Naive B cell (primary cell): ENCODE measurements around the gene TNIK. TPM values are rescaled to one million over a fixed set of nuclear protein-coding genes. Genes with fewer than 3 reads are reported as not detected.

Experiments
- ATAC-seq, 2 donors: fragments of 150-1000 bp; cut with Tn5 transposase; 2 replicates each; pipeline ENCODE4 v1.10.0; 2021; ENCODE audit warnings: low read depth in 2 of 2, mild to moderate bottlenecking in 2 of 2, moderate library complexity in 2 of 2
- DNase-seq: peaks from one replicate; pipeline ENCODE4 v3.0.0; 2022
- H3K27ac Mint-ChIP-seq, 6 donors: one replicate each; pipeline ENCODE4 v1.8.0; 2020 to 2022; ENCODE audit warnings: mild to moderate bottlenecking in 6 of 6, mixed read lengths in 6 of 6, moderate library complexity in 5 of 6, inconsistent platforms in 2 of 6
- H3K27me3 Mint-ChIP-seq, 3 donors: one replicate each; pipeline ENCODE4 v1.8.0; 2021 to 2022; ENCODE audit warnings: mixed read lengths in 3 of 3, mild to moderate bottlenecking in 1 of 3
- H3K36me3 Mint-ChIP-seq, 2 donors: one replicate each; pipeline ENCODE4 v1.8.0; 2020 to 2022; ENCODE audit warnings: mixed read lengths in 2 of 2, inconsistent platforms in 1 of 2, mild to moderate bottlenecking in 1 of 2
- H3K4me1 Mint-ChIP-seq, 3 donors: one replicate each; pipeline ENCODE4 v1.8.0; 2020 to 2022; ENCODE audit warnings: mixed read lengths in 3 of 3, inconsistent platforms in 1 of 3, mild to moderate bottlenecking in 1 of 3, moderate library complexity in 1 of 3
- H3K4me3 Mint-ChIP-seq, 8 donors: one replicate each; pipeline ENCODE4 v1.8.0; 2020 to 2022; ENCODE audit warnings: mild to moderate bottlenecking in 8 of 8, mixed read lengths in 8 of 8, moderate library complexity in 8 of 8, inconsistent platforms in 2 of 8
- H3K9me3 Mint-ChIP-seq, 7 donors: one replicate each; pipeline ENCODE4 v1.8.0; 2020 to 2022; ENCODE audit warnings: mixed read lengths in 7 of 7, mild to moderate bottlenecking in 5 of 7, inconsistent platforms in 2 of 7, moderate library complexity in 1 of 7
- polyA plus RNA-seq, 6 donors: library from polyadenylated mRNA; unstranded; fragments of 300-500 nt; fragmentation: Illumina TruSeq; gene quantifications; one replicate each; pipeline ENCODE4 v1.2.3, GENCODE V29; 2021; ENCODE audit warnings: low read depth in 6 of 6

Gene TNIK
- polyA plus RNA-seq, 6 donors from 2014 or later = 0.58 to 1.8 (median 1.1) TPM; not detected in 1

- H3K27ac Mint-ChIP-seq = no peak overlapping the region
- no peak overlapping the region for H3K4me3 Mint-ChIP-seq
Observed at GRCh38 chr3:171348121-171348520, 112.1 kb downstream of the TNIK start.

GRCh38 chr3:171347301-171348039 lies 112.7 kb downstream of the TNIK start:
- peaks cover 0 to 11% (median 9%) of the 10 kb centered on the region in 3 donors for H3K4me1 Mint-ChIP-seq

More at GRCh38 chr3:171348121-171348520, 112.1 kb downstream of the TNIK start:
- Mint-ChIP-seq H3K36me3 (no peaks in the 10 kb centered on the region), H3K4me1 (peaks cover 0 to 11% (median 9%) of the 10 kb centered on the region in 3 donors), H3K27me3 (peaks cover 0 to 4% (median 0%) of the 10 kb centered on the region in 3 donors), H3K9me3 (peaks cover 0 to 4% (median 0%) of the 10 kb centered on the region in 7 donors)
- no peak for ATAC-seq
- no peak for DNase-seq

GRCh38 chr3:171346582-171347300 lies 113.5 kb downstream of the TNIK start:
- Mint-ChIP-seq H3K27me3 (peaks cover 0 to 4% (median 0%) of the 10 kb centered on the region in 3 donors), H3K9me3 (peaks cover 0 to 8% (median 4%) of the 10 kb centered on the region in 7 donors), H3K4me3 (no peak overlapping the region), H3K27ac (no peak overlapping the region), H3K4me1 (peaks cover 0 to 11% (median 9%) of the 10 kb centered on the region in 3 donors), H3K36me3 (no peaks in the 10 kb centered on the region)
- DNase-seq = no peak
- no peak for ATAC-seq

More at GRCh38 chr3:171347301-171348039, 112.7 kb downstream of the TNIK start:
- peaks cover 0 to 8% (median 3%) of the 10 kb centered on the region in 7 donors for H3K9me3 Mint-ChIP-seq
- peak overlapping the region in 1 of 6 donors; percentile 15 for H3K27ac Mint-ChIP-seq
- DNase-seq (no peak), ATAC-seq (no peak)
- H3K4me3 Mint-ChIP-seq = no peak overlapping the region
- H3K27me3 Mint-ChIP-seq = peaks cover 0 to 4% (median 0%) of the 10 kb centered on the region in 3 donors
- H3K36me3 Mint-ChIP-seq = no peaks in the 10 kb centered on the region

- Mint-ChIP-seq H3K27ac (no peak overlapping the region), H3K4me3 (peak overlapping the region in 1 of 8 donors; percentile 4), H3K4me1 (peaks cover 0 to 11% (median 9%) of the 10 kb centered on the region in 3 donors), H3K36me3 (no peaks in the 10 kb centered on the region), H3K27me3 (peaks cover 0 to 4% (median 0%) of the 10 kb centered on the region in 3 donors), H3K9me3 (peaks cover 0 to 8% (median 4%) of the 10 kb centered on the region in 7 donors)
- no peak for DNase-seq
- no peak for ATAC-seq
Observed at GRCh38 chr3:171346019-171346418, 114.2 kb downstream of the TNIK start.

GRCh38 chr3:171345107-171345843 lies 114.9 kb downstream of the TNIK start:
- Mint-ChIP-seq H3K27me3 (peaks cover 0 to 4% (median 0%) of the 10 kb centered on the region in 3 donors), H3K4me1 (peaks cover 0 to 11% (median 9%) of the 10 kb centered on the region in 3 donors), H3K9me3 (peaks cover 0 to 8% (median 4%) of the 10 kb centered on the region in 7 donors), H3K27ac (no peak overlapping the region), H3K4me3 (no peak overlapping the region), H3K36me3 (no peaks in the 10 kb centered on the region)
- ATAC-seq = no peak
- DNase-seq = no peak

GRCh38 chr3:171343693-171344092 lies 116.5 kb downstream of the TNIK start:
- DNase-seq (no peak), ATAC-seq (no peak)
- Mint-ChIP-seq H3K27ac (no peak overlapping the region), H3K4me3 (no peak overlapping the region), H3K27me3 (peaks cover 0 to 4% (median 0%) of the 10 kb centered on the region in 3 donors), H3K36me3 (no peaks in the 10 kb centered on the region), H3K4me1 (peaks cover 0 to 11% (median 9%) of the 10 kb centered on the region in 3 donors), H3K9me3 (peaks cover 0 to 8% (median 4%) of the 10 kb centered on the region in 7 donors)

GRCh38 chr3:171342783-171343420 lies 117.3 kb downstream of the TNIK start:
- H3K9me3 Mint-ChIP-seq = peaks cover 0 to 8% (median 4%) of the 10 kb centered on the region in 7 donors
- ATAC-seq = no peak
- H3K27me3 Mint-ChIP-seq = peaks cover 0 to 4% (median 0%) of the 10 kb centered on the region in 3 donors
- no peak overlapping the region for H3K4me3 Mint-ChIP-seq
- no peak overlapping the region for H3K27ac Mint-ChIP-seq
- no peaks in the 10 kb centered on the region for H3K36me3 Mint-ChIP-seq
- no peak for DNase-seq
- peaks cover 0 to 11% (median 9%) of the 10 kb centered on the region in 3 donors for H3K4me1 Mint-ChIP-seq

- DNase-seq (no peak), ATAC-seq (no peak)
- Mint-ChIP-seq H3K36me3 (no peaks in the 10 kb centered on the region), H3K27ac (no peak overlapping the region), H3K4me1 (peaks cover 0 to 7% (median 5%) of the 10 kb centered on the region in 3 donors), H3K27me3 (peaks cover 0 to 4% (median 0%) of the 10 kb centered on the region in 3 donors), H3K4me3 (no peak overlapping the region), H3K9me3 (peaks cover 0 to 8% (median 4%) of the 10 kb centered on the region in 7 donors)
Observed at GRCh38 chr3:171342200-171342599, 118.0 kb downstream of the TNIK start.

- Mint-ChIP-seq H3K4me3 (no peak overlapping the region), H3K4me1 (no peaks in the 10 kb centered on the region), H3K36me3 (no peaks in the 10 kb centered on the region), H3K9me3 (peaks cover 0 to 8% (median 4%) of the 10 kb centered on the region in 7 donors), H3K27ac (no peak overlapping the region), H3K27me3 (no peaks in the 10 kb centered on the region)
- ATAC-seq (no peak), DNase-seq (no peak)
Observed at GRCh38 chr3:171340434-171340833, 119.8 kb downstream of the TNIK start.

- Mint-ChIP-seq H3K4me1 (no peaks in the 10 kb centered on the region), H3K27ac (no peak overlapping the region), H3K4me3 (no peak overlapping the region), H3K9me3 (peaks cover 0 to 8% (median 4%) of the 10 kb centered on the region in 7 donors), H3K36me3 (no peaks in the 10 kb centered on the region), H3K27me3 (no peaks in the 10 kb centered on the region)
- DNase-seq (no peak), ATAC-seq (no peak)
Observed at GRCh38 chr3:171339598-171339997, 120.6 kb downstream of the TNIK start.

- ATAC-seq (no peak), DNase-seq (no peak)
- H3K4me1 Mint-ChIP-seq = no peaks in the 10 kb centered on the region
- H3K36me3 Mint-ChIP-seq = no peaks in the 10 kb centered on the region
- H3K9me3 Mint-ChIP-seq = peaks cover 0 to 2% (median 0%) of the 10 kb centered on the region in 7 donors
- H3K27me3 Mint-ChIP-seq = no peaks in the 10 kb centered on the region
- peak overlapping the region in 1 of 6 donors; percentile 39 for H3K27ac Mint-ChIP-seq
- no peak overlapping the region for H3K4me3 Mint-ChIP-seq
Observed at GRCh38 chr3:171336406-171336805, 123.8 kb downstream of the TNIK start.

- H3K27ac Mint-ChIP-seq = no peak overlapping the region
- DNase-seq (no peak), ATAC-seq (no peak)
- H3K4me3 Mint-ChIP-seq = no peak overlapping the region
- no peaks in the 10 kb centered on the region for H3K36me3 Mint-ChIP-seq
- peaks cover 0 to 2% (median 0%) of the 10 kb centered on the region in 7 donors for H3K9me3 Mint-ChIP-seq
- H3K27me3 Mint-ChIP-seq = no peaks in the 10 kb centered on the region
- no peaks in the 10 kb centered on the region for H3K4me1 Mint-ChIP-seq
Observed at GRCh38 chr3:171335559-171335958, 124.6 kb downstream of the TNIK start.

- DNase-seq (no peak), ATAC-seq (no peak)
- Mint-ChIP-seq H3K27me3 (no peaks in the 10 kb centered on the region), H3K4me1 (no peaks in the 10 kb centered on the region), H3K4me3 (no peak overlapping the region), H3K9me3 (peaks cover 0 to 2% (median 0%) of the 10 kb centered on the region in 7 donors), H3K36me3 (no peaks in the 10 kb centered on the region), H3K27ac (peak overlapping the region in 1 of 6 donors; percentile 1)
Observed at GRCh38 chr3:171334465-171334811, 125.8 kb downstream of the TNIK start.
